ENCODE results near the gene WNK1.

GRCh38 chr12:904010-904414, 151.6 kb downstream of the WNK1 start:
- no peak for TF ChIP-seq CTCF (IDR thresholded peaks at IDR 0.05; ENCODE audit: low read depth, low read length)
- no peak for TF ChIP-seq EZH2phosphoT487 (IDR thresholded peaks at IDR 0.05; ENCODE audit: low read depth)
